Smooth muscle cell (in vitro differentiated cells): ENCODE data around the gene HTR7. TPM values are rescaled to one million over a fixed set of nuclear protein-coding genes. Genes with fewer than 3 reads are reported as not detected.

Experiments
- DNase-seq: peaks from one replicate; lab custom pipeline; 2025; ENCODE audit not compliant: unreplicated experiment; lab: John Stamatoyannopoulos, UW
- H2AFZ ChIP-seq: fragments of 200-600 bp; sonication (generic); 2 replicates; pipeline ENCODE4 v1.6.0; 2016; ENCODE audit warnings: antibody characterized with exemption, low read depth, mild to moderate bottlenecking
- H3F3A ChIP-seq: fragments of 200-600 bp; sonication (generic); 2 replicates; pipeline ENCODE4 v1.6.0; 2017; ENCODE audit warnings: antibody characterized with exemption, low read depth
- H3K27ac ChIP-seq: fragments of 200-600 bp; sonication (generic); 2 replicates; pipeline ENCODE4 v1.5.1; 2016; ENCODE audit warnings: low read depth, mild to moderate bottlenecking
- H3K27me3 ChIP-seq: fragments of 200-600 bp; sonication (generic); 2 replicates; pipeline ENCODE4 v1.6.1; 2016; ENCODE audit warnings: low read depth, mild to moderate bottlenecking
- H3K36me3 ChIP-seq: fragments of 200-600 bp; sonication (generic); 2 replicates; pipeline ENCODE4 v1.5.1; 2016; ENCODE audit warnings: low read depth
- H3K4me1 ChIP-seq: fragments of 200-600 bp; sonication (generic); 2 replicates; pipeline ENCODE4 v1.5.1; 2016; ENCODE audit warnings: low read depth
- H3K4me2 ChIP-seq: fragments of 200-600 bp; sonication (generic); 2 replicates; pipeline ENCODE4 v1.6.0; 2016; ENCODE audit warnings: mild to moderate bottlenecking
- H3K4me3 ChIP-seq: fragments of 200-600 bp; sonication (generic); 2 replicates; pipeline ENCODE4 v1.5.1; 2016; ENCODE audit warnings: mild to moderate bottlenecking
- H3K79me2 ChIP-seq: fragments of 200-600 bp; sonication (generic); 2 replicates; pipeline ENCODE4 v1.6.0; 2016; ENCODE audit warnings: low read depth, mild to moderate bottlenecking
- H3K9ac ChIP-seq: fragments of 200-600 bp; sonication (generic); 2 replicates; pipeline ENCODE4 v1.6.0; 2016; ENCODE audit warnings: low read depth
- H3K9me3 ChIP-seq: fragments of 200-600 bp; sonication (generic); replicated peaks from 2 replicates; pipeline ENCODE4 v1.5.1; 2016; ENCODE audit warnings: low read depth
- H4K20me1 ChIP-seq: fragments of 200-600 bp; sonication (generic); 2 replicates; pipeline ENCODE4 v1.6.0; 2016; ENCODE audit warnings: low read depth
- CTCF ChIP-seq: fragments of 200-600 bp; sonication (generic); IDR thresholded peaks from 2 replicates; pipeline ENCODE4 v1.5.1; 2017; ENCODE audit warnings: borderline replicate concordance, mild to moderate bottlenecking, antibody characterized with exemption; ENCODE audit not compliant: insufficient read depth, poor library complexity, severe bottlenecking
- WGBS: methylation state at CpG from one replicate; pipeline ENCODE4 v1.1.7; 2016; ENCODE audit warnings: low lambda C conversion rate; 5-methylcytosine and 5-hydroxymethylcytosine counted together
- polyA plus RNA-seq: library from polyadenylated mRNA; unstranded; fragments of >200 nt; fragmentation: Nextera tagmentation; extraction: Ambion mirVana; gene quantifications from 2 replicates; pipeline ENCODE4 v1.2.1, GENCODE V29; 2016
- total RNA-seq: library from RNA; depleted of rRNA; stranded (reverse); fragments of >200 nt; gene quantifications from 2 replicates; pipeline ENCODE4 v1.2.3, GENCODE V29; 2014

The HTR7 gene
- total and polyA plus RNA-seq, 2 experiments from 2014 or later: 3.7 to 10.7 TPM

DNA sequence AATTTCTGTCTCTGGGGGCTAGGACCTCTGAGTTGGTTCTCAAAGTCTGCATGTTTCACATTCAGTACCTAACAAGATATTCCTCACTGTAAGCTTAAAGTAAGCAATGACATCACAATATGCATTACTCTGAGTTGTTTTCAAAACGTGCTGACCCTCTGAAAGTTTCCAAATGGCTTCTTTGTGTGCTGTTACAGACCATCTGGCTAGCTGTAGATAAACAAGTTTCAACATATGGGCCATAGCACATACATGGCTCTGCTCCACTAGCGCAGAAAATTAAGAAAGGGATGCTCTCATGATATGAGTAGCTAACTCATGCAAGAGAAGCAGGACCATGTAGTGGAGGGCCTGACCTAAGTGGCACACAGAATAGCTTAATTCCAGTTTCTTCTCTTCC is 119.0 kb downstream of the HTR7 start:
- H3K4me3 ChIP-seq: no peak overlapping the region
- no peak overlapping the region for H3K27ac ChIP-seq
- no peaks in the 10 kb centered on the region for H3K4me1 ChIP-seq
- H2AFZ ChIP-seq: no peak overlapping the region
- no peaks in the 10 kb centered on the region for H3K79me2 ChIP-seq
- 48% methylated on average over 2 of the region's 2 CpGs for WGBS
- H3K9ac ChIP-seq: no peak overlapping the region
- no peaks in the 10 kb centered on the region for H3K9me3 ChIP-seq
- no peak for DNase-seq
- no peaks in the 10 kb centered on the region for H3K27me3 ChIP-seq
- TF ChIP-seq CTCF: no peak
- no peak overlapping the region for H3K4me2 ChIP-seq
- H3K36me3 ChIP-seq: no peaks in the 10 kb centered on the region
- H4K20me1 ChIP-seq: no peaks in the 10 kb centered on the region
- no peaks in the 10 kb centered on the region for H3F3A ChIP-seq

DNA sequence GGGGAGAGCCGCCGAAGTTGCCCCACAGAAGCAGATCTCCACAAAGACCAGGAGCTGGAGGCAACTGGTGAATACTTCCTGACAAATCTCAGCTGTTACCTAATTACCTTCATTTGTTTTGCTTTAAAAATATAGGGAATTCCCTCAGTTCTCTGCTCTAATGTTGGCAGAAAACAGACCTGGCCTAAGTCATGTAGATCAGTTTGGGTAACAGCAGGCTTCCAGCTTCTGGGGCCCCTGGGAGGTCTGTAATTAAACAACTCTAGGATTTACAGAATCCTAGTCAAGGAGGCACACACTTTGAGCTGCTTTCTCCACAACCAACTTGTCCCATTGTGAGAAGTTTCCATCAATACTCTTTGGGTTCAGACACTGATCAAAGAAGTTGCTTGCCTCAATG is 123.4 kb downstream of the HTR7 start:
- H3K4me2 ChIP-seq: no peak overlapping the region
- no peaks in the 10 kb centered on the region for H3K79me2 ChIP-seq
- no peaks in the 10 kb centered on the region for H3K27me3 ChIP-seq
- H4K20me1 ChIP-seq: no peaks in the 10 kb centered on the region
- H3K9ac ChIP-seq: no peak overlapping the region
- no peaks in the 10 kb centered on the region for H3K36me3 ChIP-seq
- H3K4me3 ChIP-seq: no peak overlapping the region
- H2AFZ ChIP-seq: no peak overlapping the region
- WGBS: 68% methylated on average over 2 of the region's 2 CpGs
- no peaks in the 10 kb centered on the region for H3K4me1 ChIP-seq
- no peaks in the 10 kb centered on the region for H3F3A ChIP-seq
- DNase-seq: no peak
- no peaks in the 10 kb centered on the region for H3K9me3 ChIP-seq
- no peak for TF ChIP-seq CTCF
- H3K27ac ChIP-seq: no peak overlapping the region

GRCh38 chr10:90732581-90732980 is 125.3 kb downstream of the HTR7 start:
- Histone ChIP-seq H3K9me3 (no peaks in the 10 kb centered on the region), H3K4me1 (no peaks in the 10 kb centered on the region), H3K27me3 (no peaks in the 10 kb centered on the region), H3K36me3 (no peaks in the 10 kb centered on the region), H3F3A (no peaks in the 10 kb centered on the region), H3K4me2 (no peak overlapping the region), H3K9ac (no peak overlapping the region), H4K20me1 (no peaks in the 10 kb centered on the region), H2AFZ (no peak overlapping the region), H3K79me2 (no peaks in the 10 kb centered on the region), H3K27ac (no peak overlapping the region), H3K4me3 (no peak overlapping the region)
- DNase-seq: no peak
- WGBS: 94% methylated on average over 3 of the region's 3 CpGs
- no peak for TF ChIP-seq CTCF

- peak overlapping the region; percentile 22 for H3K27ac ChIP-seq
- H4K20me1 ChIP-seq: no peaks in the 10 kb centered on the region
- no peak overlapping the region for H3K9ac ChIP-seq
- no peak overlapping the region for H3K4me2 ChIP-seq
- H3K79me2 ChIP-seq: no peaks in the 10 kb centered on the region
- DNase-seq: no peak
- H3K27me3 ChIP-seq: no peaks in the 10 kb centered on the region
- WGBS: 64% methylated on average over 6 of the region's 6 CpGs
- no peaks in the 10 kb centered on the region for H3K4me1 ChIP-seq
- H3F3A ChIP-seq: no peaks in the 10 kb centered on the region
- H3K9me3 ChIP-seq: no peaks in the 10 kb centered on the region
- no peak for TF ChIP-seq CTCF
- H2AFZ ChIP-seq: no peak overlapping the region
- H3K36me3 ChIP-seq: no peaks in the 10 kb centered on the region
- H3K4me3 ChIP-seq: no peak overlapping the region
Measured at GRCh38 chr10:90723416-90724068, 134.3 kb downstream of the HTR7 start.
